ENCODE results near the gene CNOT1.

The CNOT1 gene

GRCh38 chr16:58481226-58481869, 148.3 kb downstream of the CNOT1 start:
- H3K27ac Mint-ChIP-seq = no peak overlapping the region
- TF ChIP-seq CTCF (IDR thresholded peaks at IDR 0.05) = no peak
- peaks cover 28% of the 10 kb centered on the region for H3K27me3 Mint-ChIP-seq (ENCODE audit: low read depth, poor library complexity)
- peaks cover 14% of the 10 kb centered on the region for H3K4me1 Mint-ChIP-seq
- no peaks in the 10 kb centered on the region for H3K9me3 Mint-ChIP-seq
- H3K4me3 Mint-ChIP-seq = no peak overlapping the region
- DNase-seq = no peak
- H3K36me3 Mint-ChIP-seq (ENCODE audit: low read depth) = no peaks in the 10 kb centered on the region

- TF ChIP-seq CTCF (IDR thresholded peaks at IDR 0.05) = no peak
- H3K4me1 Mint-ChIP-seq = peaks cover 11% of the 10 kb centered on the region
- H3K36me3 Mint-ChIP-seq (ENCODE audit: low read depth) = no peaks in the 10 kb centered on the region
- no peak overlapping the region for H3K27ac Mint-ChIP-seq
- H3K27me3 Mint-ChIP-seq (ENCODE audit: low read depth, poor library complexity) = peaks cover 45% of the 10 kb centered on the region
- DNase-seq = no peak
- H3K4me3 Mint-ChIP-seq = no peak overlapping the region
- no peaks in the 10 kb centered on the region for H3K9me3 Mint-ChIP-seq
Observed at GRCh38 chr16:58478427-58478826, 151.2 kb downstream of the CNOT1 start.

- Mint-ChIP-seq H3K36me3 (ENCODE audit: low read depth) (no peaks in the 10 kb centered on the region), H3K27me3 (ENCODE audit: low read depth, poor library complexity) (peaks cover 46% of the 10 kb centered on the region), H3K4me1 (peaks cover 6% of the 10 kb centered on the region), H3K4me3 (no peak overlapping the region), H3K9me3 (no peaks in the 10 kb centered on the region), H3K27ac (no peak overlapping the region)
- no peak for DNase-seq
- TF ChIP-seq CTCF (IDR thresholded peaks at IDR 0.05) = no peak
Observed at GRCh38 chr16:58476791-58477190, 152.8 kb downstream of the CNOT1 start.

- peak overlapping the region; percentile 48 for H3K27ac Mint-ChIP-seq
- H3K36me3 Mint-ChIP-seq (ENCODE audit: low read depth) = no peaks in the 10 kb centered on the region
- H3K27me3 Mint-ChIP-seq (ENCODE audit: low read depth, poor library complexity) = peaks cover 42% of the 10 kb centered on the region
- H3K4me3 Mint-ChIP-seq = no peak overlapping the region
- H3K4me1 Mint-ChIP-seq = peaks cover 6% of the 10 kb centered on the region
- TF ChIP-seq CTCF (IDR thresholded peaks at IDR 0.05) = no peak
- H3K9me3 Mint-ChIP-seq = no peaks in the 10 kb centered on the region
- no peak for DNase-seq
Observed at GRCh38 chr16:58475091-58475619, 154.5 kb downstream of the CNOT1 start.

- Mint-ChIP-seq H3K27ac (no peak overlapping the region), H3K27me3 (ENCODE audit: low read depth, poor library complexity) (peaks cover 46% of the 10 kb centered on the region), H3K36me3 (ENCODE audit: low read depth) (no peaks in the 10 kb centered on the region), H3K9me3 (no peaks in the 10 kb centered on the region), H3K4me3 (no peak overlapping the region), H3K4me1 (no peaks in the 10 kb centered on the region)
- no peak for TF ChIP-seq CTCF (IDR thresholded peaks at IDR 0.05)
- DNase-seq = no peak
Observed at GRCh38 chr16:58474296-58474695, 155.3 kb downstream of the CNOT1 start.

- no peak for DNase-seq
- H3K27ac Mint-ChIP-seq = no peak overlapping the region
- H3K27me3 Mint-ChIP-seq (ENCODE audit: low read depth, poor library complexity) = peaks cover 57% of the 10 kb centered on the region
Observed at GRCh38 chr16:58472827-58473226, 156.8 kb downstream of the CNOT1 start.

More at GRCh38 chr16:58472827-58473226, 156.8 kb downstream of the CNOT1 start:
- TF ChIP-seq CTCF (IDR thresholded peaks at IDR 0.05) = no peak
- no peaks in the 10 kb centered on the region for H3K36me3 Mint-ChIP-seq (ENCODE audit: low read depth)
- no peak overlapping the region for H3K4me3 Mint-ChIP-seq
- no peaks in the 10 kb centered on the region for H3K9me3 Mint-ChIP-seq
- no peaks in the 10 kb centered on the region for H3K4me1 Mint-ChIP-seq

Data from nephron progenitor cell (in vitro differentiated cells).